Endodermal cell (in vitro differentiated cells): ENCODE data around the gene DONSON. TPM values are rescaled to one million over a fixed set of nuclear protein-coding genes. Genes with fewer than 3 reads are reported as not detected.
A peak's percentile ranks its signal among the peaks of the same experiment; 100 is the strongest.
"Not testable (repeated sequence)": the region's sequence is repeated elsewhere in the genome, so short reads cannot be mapped to it uniquely, and the experiment has no call there.

Experiments used
- DNase-seq: peaks from one replicate; pipeline ENCODE4 v3.0.0-alpha.2; 2017
- H3K27ac ChIP-seq: 2 replicates; pipeline ENCODE4 v1.5.1; 2013; ENCODE audit warnings: mild to moderate bottlenecking, low read depth, low read length, moderate library complexity
- H3K27me3 ChIP-seq: 2 replicates; pipeline ENCODE4 v1.6.1; 2013; ENCODE audit warnings: mild to moderate bottlenecking, low read length, moderate library complexity; ENCODE audit not compliant: insufficient read depth, control insufficient read depth, poor library complexity, severe bottlenecking
- H3K36me3 ChIP-seq: 2 replicates; pipeline ENCODE4 v1.7.0; 2013; ENCODE audit warnings: mild to moderate bottlenecking, low read length, moderate library complexity; ENCODE audit not compliant: control insufficient read depth, insufficient read depth
- H3K4me1 ChIP-seq: one replicate; pipeline ENCODE4 v1.7.0; 2013; ENCODE audit warnings: low read length; ENCODE audit not compliant: control insufficient read depth, insufficient read depth
- H3K4me3 ChIP-seq: 2 replicates; pipeline ENCODE4 v1.5.1; 2013; ENCODE audit warnings: mild to moderate bottlenecking, low read length, moderate library complexity
- H3K9ac ChIP-seq: 2 replicates; pipeline ENCODE4 v1.6.1; 2013; ENCODE audit warnings: mild to moderate bottlenecking, low read length, moderate library complexity; ENCODE audit not compliant: poor library complexity, severe bottlenecking; ENCODE audit errors: extremely low read depth
- H3K9me3 ChIP-seq: 2 replicates; pipeline ENCODE4 v1.6.1; 2013; ENCODE audit warnings: mild to moderate bottlenecking, low read length, moderate library complexity; ENCODE audit not compliant: control insufficient read depth
- H3K27ac Mint-ChIP-seq: 2 replicates; pipeline ENCODE4 v1.8.0; 2020; ENCODE audit warnings: mixed read lengths
- H3K27me3 Mint-ChIP-seq: 2 replicates; pipeline ENCODE4 v1.8.0; 2021; ENCODE audit warnings: mild to moderate bottlenecking, mixed read lengths; ENCODE audit not compliant: insufficient read depth
- H3K36me3 Mint-ChIP-seq: 2 replicates; pipeline ENCODE4 v1.8.0; 2020; ENCODE audit warnings: low read depth, mixed read lengths
- H3K4me1 Mint-ChIP-seq: 2 replicates; pipeline ENCODE4 v1.8.0; 2020; ENCODE audit warnings: mixed read lengths
- H3K4me3 Mint-ChIP-seq: 2 replicates; pipeline ENCODE4 v1.8.0; 2020; ENCODE audit warnings: mild to moderate bottlenecking, moderate library complexity, mixed read lengths
- H3K9me3 Mint-ChIP-seq: 2 replicates; pipeline ENCODE4 v1.8.0; 2020; ENCODE audit warnings: mild to moderate bottlenecking, mixed read lengths
- WGBS, 2 experiments: methylation state at CpG; one replicate each; pipeline versions ENCODE4 v1.1.5 to v1.1.7; 2013; ENCODE audit warnings: missing lambda C conversion rate in 2 of 2, mixed read lengths in 1 of 2; ENCODE audit not compliant: insufficient coverage in 1 of 2, insufficient read length in 1 of 2; 5-methylcytosine and 5-hydroxymethylcytosine counted together
- total RNA-seq, 2 donors: library from RNA; stranded (reverse); fragmentation: NEBNext Ultra II Directional in 1 of 2; extraction: Animal tissue kit (Norgen Biotek cat#: 25700) in 1 of 2; gene quantifications; 2 replicates in 1 of 2; 3 replicates in 1 of 2; pipeline ENCODE4 v1.2.1, GENCODE V29; 2021
- TF ChIP-seq, protein P1 (sequence below): fragments of 200-600 bp; sonication (generic); conservative IDR thresholded peaks from 2 replicates; pipeline ENCODE4 v1.5.0; 2021; ENCODE audit warnings: antibody characterized with exemption, mild to moderate bottlenecking

The DONSON gene
- total RNA-seq, 2 donors from 2014 or later, result 26.2 to 41.9 TPM

DNA sequence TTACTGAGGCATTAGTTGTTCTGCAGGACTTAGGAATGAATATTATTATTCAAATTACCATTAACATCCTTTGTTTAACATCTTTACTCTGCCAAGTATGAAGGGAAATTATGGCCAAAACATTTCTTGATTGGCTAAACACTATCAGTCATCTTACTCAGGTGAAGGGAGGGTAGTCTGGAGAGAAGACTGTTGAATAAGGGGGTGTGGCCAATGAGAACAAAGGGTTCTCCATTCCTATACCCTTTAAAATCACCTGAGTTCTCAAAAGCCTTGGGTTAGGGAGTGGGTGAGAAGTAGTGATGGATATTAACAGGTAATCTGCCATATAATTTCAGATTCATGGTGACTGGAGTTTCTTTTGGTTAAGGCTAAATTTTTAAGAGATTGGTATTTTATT is 33.8 kb upstream of the DONSON start:
- H3K4me3 ChIP-seq, result no peak overlapping the region
- Mint-ChIP-seq H3K36me3 (peaks cover 47% of the 10 kb centered on the region), H3K4me1 (peaks cover 7% of the 10 kb centered on the region), H3K27ac (peak overlapping the region; percentile 23), H3K4me3 (no peak overlapping the region), H3K27me3 (no peaks in the 10 kb centered on the region), H3K9me3 (peaks cover 6% of the 10 kb centered on the region)
- H3K27ac ChIP-seq, result no peak overlapping the region
- no peak overlapping the region for H3K9ac ChIP-seq
- H3K36me3 ChIP-seq, result peaks cover 45% of the 10 kb centered on the region
- H3K27me3 ChIP-seq, result no peaks in the 10 kb centered on the region
- TF ChIP-seq, protein P1, sequence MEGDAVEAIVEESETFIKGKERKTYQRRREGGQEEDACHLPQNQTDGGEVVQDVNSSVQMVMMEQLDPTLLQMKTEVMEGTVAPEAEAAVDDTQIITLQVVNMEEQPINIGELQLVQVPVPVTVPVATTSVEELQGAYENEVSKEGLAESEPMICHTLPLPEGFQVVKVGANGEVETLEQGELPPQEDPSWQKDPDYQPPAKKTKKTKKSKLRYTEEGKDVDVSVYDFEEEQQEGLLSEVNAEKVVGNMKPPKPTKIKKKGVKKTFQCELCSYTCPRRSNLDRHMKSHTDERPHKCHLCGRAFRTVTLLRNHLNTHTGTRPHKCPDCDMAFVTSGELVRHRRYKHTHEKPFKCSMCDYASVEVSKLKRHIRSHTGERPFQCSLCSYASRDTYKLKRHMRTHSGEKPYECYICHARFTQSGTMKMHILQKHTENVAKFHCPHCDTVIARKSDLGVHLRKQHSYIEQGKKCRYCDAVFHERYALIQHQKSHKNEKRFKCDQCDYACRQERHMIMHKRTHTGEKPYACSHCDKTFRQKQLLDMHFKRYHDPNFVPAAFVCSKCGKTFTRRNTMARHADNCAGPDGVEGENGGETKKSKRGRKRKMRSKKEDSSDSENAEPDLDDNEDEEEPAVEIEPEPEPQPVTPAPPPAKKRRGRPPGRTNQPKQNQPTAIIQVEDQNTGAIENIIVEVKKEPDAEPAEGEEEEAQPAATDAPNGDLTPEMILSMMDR, result no peak
- no peak for DNase-seq
- no peaks in the 10 kb centered on the region for H3K9me3 ChIP-seq
- no peaks in the 10 kb centered on the region for H3K4me1 ChIP-seq

DNA sequence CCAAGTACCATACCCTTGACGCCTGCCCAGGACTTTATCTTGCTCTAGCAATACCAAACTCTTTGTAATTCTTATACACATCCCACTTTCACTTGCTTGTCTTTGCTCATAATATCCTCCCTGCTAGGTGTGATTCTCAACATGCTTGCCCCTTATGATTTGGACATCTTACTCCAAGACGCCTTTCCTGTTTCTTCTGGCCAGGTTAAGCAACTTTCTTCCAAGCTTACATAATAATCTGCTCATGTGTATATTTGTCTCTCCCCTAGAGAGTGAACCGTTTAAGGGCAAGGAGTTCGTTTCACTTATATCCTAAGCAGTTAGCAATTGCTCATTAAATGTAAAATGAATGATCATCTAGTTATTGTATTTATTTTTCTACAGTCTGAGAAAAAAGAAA is 31.2 kb upstream of the DONSON start:
- Mint-ChIP-seq H3K27ac (no peak overlapping the region), H3K4me1 (peaks cover 7% of the 10 kb centered on the region), H3K27me3 (no peaks in the 10 kb centered on the region), H3K4me3 (no peak overlapping the region), H3K9me3 (peaks cover 7% of the 10 kb centered on the region), H3K36me3 (peaks cover 56% of the 10 kb centered on the region)
- no peak overlapping the region for H3K9ac ChIP-seq
- TF ChIP-seq, protein P1, result no peak
- no peaks in the 10 kb centered on the region for H3K4me1 ChIP-seq
- no peaks in the 10 kb centered on the region for H3K27me3 ChIP-seq
- no peaks in the 10 kb centered on the region for H3K9me3 ChIP-seq
- DNase-seq, result no peak
- H3K4me3 ChIP-seq, result no peak overlapping the region
- 90 to 91% methylated on average over 2 to 4 of the region's 4 CpGs for WGBS, 2 experiments
- H3K36me3 ChIP-seq, result peaks cover 50% of the 10 kb centered on the region
- H3K27ac ChIP-seq, result no peak overlapping the region

DNA sequence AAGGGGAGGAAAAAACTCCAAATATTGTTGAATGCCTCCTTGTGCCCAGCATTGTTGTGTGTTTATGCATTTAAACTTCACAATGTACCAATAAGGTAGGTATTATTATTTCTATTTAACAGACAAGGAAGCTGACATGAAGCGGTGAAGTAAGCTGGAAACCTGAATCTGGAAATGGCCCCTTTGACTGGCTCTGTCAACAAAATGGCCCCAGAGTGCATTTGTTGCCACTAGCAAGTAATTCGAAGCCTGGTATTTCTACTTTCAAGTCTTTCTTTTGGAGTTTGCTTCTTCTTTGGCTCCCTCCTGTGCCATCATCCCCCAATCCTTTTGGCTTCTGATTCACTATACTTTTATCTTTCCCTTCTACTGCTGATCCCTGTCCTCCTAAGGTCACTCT is 29.9 kb upstream of the DONSON start:
- Mint-ChIP-seq H3K36me3 (peaks cover 52% of the 10 kb centered on the region), H3K4me3 (no peak overlapping the region), H3K9me3 (peaks cover 7% of the 10 kb centered on the region), H3K27ac (no peak overlapping the region), H3K4me1 (peaks cover 7% of the 10 kb centered on the region), H3K27me3 (no peaks in the 10 kb centered on the region)
- DNase-seq, result no peak
- WGBS, 2 experiments, result 83 to 94% methylated on average over 2 of the region's 2 CpGs
- no peaks in the 10 kb centered on the region for H3K9me3 ChIP-seq
- no peak overlapping the region for H3K4me3 ChIP-seq
- peak overlapping the region; percentile 9 for H3K27ac ChIP-seq
- H3K36me3 ChIP-seq, result peaks cover 44% of the 10 kb centered on the region
- H3K27me3 ChIP-seq, result no peaks in the 10 kb centered on the region
- no peak overlapping the region for H3K9ac ChIP-seq
- no peaks in the 10 kb centered on the region for H3K4me1 ChIP-seq
- TF ChIP-seq, protein P1, result no peak

DNA sequence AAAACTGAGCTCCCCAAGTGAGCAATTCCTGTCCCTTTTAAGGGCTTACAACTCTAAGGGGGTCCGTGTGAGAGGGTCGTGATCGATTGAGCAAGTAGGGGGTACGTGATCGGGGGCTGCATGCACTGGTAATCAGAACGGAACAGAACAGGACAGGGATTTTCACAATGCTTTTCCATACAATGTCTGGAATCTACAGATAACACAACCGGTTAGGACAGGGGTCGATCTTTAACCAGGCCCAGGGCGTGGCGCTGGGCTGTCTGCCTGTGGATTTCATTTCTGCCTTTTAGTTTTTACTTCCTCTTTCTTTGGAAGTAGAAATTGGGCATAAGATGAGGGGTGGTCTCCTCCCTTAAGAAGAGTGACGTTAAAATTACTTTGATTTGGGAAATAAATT is 29.1 kb upstream of the DONSON start:
- not testable (repeated sequence) for H3K9ac ChIP-seq
- WGBS, 2 experiments, result 99% methylated on average over 11 of the region's 11 CpGs; no CpG with 5 or more reads in 1 of the 2 experiments

More for the DNA sequence above, 29.1 kb upstream of the DONSON start:
- not testable (repeated sequence) for H3K4me3 ChIP-seq, DNase-seq, H3K27me3 Mint-ChIP-seq, H3K4me1 ChIP-seq, H3K27ac ChIP-seq, H3K27ac Mint-ChIP-seq, H3K4me1 Mint-ChIP-seq, H3K9me3 ChIP-seq, H3K4me3 Mint-ChIP-seq, H3K9me3 Mint-ChIP-seq, H3K27me3 ChIP-seq
- H3K36me3 ChIP-seq, result peaks cover 49% of the 10 kb centered on the region
- peaks cover 50% of the 10 kb centered on the region for H3K36me3 Mint-ChIP-seq
